SK-MEL-5 (cell line): Measurements from ENCODE around the gene TBC1D9B. TPM values are rescaled to one million over a fixed set of nuclear protein-coding genes. Genes with fewer than 3 reads are reported as not detected.

Experiments used
- DNase-seq: peaks from one replicate; pipeline ENCODE4 v3.0.0-alpha.2; 2016; ENCODE audit warnings: low read depth, low spot score
- in situ Hi-C: cut with HindIII; loops from 2 replicates; pipeline ENCODE4 v1.10.0; 2016; ENCODE audit warnings: low sequenced_read_pairs, high pct_unique_total_duplicates, low pct_unique_long_range_greater_than_20kb
- total RNA-seq: library from RNA; depleted of rRNA; stranded (reverse); fragments of >200 nt; shearing (Covaris generic); gene quantifications from 2 replicates; pipeline ENCODE4 v1.2.3, GENCODE V29; 2014

The TBC1D9B gene
- total RNA-seq, 1 experiment from 2014 or later = 24.4 TPM

DNA sequence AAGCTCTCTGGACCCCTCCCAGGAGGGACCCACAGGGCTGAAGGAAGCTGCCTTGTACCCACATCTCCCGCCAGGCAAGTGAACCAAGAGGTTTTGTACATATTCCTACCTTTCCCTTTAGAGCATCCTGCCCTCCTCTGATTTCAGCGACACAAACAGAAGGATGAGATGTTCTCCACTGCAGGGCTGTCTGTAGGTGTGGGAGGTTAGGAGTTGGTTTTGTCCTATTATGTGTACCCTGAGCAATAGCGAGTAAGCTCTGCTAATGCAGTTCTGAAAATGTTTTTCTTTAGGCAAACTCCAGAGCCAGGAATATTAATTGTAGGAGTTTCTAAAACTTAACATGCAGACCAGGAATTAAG, 74.0 kb downstream of the TBC1D9B start:
- in situ Hi-C loops = no loop called here
- DNase-seq = no peak

DNA sequence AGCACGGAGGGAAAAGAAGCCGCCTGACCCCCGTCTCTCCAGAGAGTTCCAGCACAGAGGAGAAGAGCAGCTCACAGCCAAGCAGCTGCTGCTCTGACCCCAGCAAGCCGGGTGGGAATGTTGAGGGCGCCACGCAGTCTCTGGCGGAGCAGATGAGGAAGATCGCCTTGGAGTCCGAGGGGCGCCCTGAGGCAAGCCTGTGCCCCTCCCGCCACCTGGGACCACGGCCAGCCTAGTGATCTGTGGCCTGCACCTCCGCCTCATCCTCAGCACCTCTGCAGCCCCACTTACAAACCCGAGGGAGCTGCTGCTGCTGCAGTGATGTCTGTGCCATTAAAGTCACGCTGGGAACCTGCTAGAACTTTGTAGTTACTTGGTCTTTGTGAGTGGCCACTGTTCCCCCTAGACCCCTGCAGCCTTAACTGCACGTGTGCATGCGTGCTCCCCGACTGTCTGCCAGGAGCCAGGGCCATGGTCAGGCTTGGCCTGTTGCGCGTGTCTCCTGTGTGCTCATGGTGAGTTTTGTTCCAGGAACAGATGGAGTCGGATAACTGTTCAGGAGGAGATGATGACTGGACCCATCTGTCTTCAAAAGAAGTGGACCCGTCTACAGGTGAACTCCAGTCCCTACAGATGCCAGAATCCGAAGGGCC, 74.5 kb downstream of the TBC1D9B start:
- no peak for DNase-seq
- in situ Hi-C loops = no loop called here

DNA sequence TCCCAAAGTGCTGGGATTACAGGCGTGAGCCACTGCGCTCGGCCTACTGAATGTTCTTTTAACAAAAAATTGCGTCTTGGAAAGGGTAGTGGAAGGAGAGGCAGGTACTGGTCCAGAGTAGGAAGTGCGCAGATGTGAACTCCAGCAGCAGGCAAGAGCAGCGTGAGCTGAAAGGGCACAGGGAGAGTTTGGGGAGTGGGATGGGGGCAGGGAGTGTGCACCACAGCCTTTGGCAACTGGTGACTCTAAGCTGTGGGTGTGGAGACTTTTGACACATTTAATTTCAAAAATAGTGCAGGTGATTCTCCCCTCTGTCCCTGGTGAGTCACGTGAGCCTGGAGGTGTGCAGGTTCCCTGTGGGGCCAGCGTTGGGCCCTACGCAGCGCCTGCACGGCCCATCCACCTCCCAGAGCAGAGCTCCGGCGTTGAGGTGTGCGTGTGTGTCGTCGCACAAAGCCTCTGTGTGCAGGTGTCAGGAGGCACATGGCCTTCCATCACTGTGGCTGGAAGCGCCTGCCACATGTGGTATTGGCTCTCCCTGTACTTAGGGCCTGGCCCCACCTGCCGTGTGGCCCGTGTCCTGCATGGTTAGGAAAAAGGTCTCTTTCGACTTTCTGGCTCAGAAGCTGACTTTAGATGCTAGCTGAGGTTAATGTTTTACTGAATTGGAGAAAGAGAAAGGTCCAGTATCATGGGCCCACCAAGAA, 75.5 kb downstream of the TBC1D9B start:
- no peak for DNase-seq
- in situ Hi-C loops = no loop called here

DNA sequence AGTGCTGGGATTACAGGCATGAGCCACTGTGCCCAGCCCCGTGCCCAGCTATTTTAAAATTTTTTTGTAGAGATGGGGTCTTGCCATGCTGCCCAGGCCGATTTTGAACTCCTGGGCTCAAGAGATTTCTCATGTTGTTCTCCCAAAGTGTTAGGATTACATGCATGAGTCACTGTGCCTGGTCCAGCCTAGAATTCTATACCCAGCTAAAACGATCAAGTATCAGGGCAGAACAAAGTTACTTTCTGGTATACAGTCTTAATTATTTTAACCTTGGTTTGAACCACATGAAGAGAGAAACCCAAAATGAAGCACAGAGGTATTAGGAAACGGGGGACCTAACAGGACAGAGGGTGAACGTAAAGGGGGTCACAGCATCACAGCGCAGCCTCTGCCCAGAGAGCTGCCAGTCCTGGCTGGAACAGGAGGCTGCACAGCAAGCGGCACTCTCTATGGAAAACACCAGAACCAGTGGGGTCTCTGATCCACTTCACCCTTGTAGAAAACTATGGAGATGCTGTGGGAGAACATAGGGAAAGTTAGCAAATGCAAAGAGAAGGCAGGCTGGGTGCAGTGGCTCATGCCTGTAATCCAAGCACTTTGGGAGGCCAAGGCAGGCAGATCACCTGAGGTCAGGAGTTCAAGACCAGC, 76.8 kb downstream of the TBC1D9B start:
- in situ Hi-C loops = no loop called here
- no peak for DNase-seq

DNA sequence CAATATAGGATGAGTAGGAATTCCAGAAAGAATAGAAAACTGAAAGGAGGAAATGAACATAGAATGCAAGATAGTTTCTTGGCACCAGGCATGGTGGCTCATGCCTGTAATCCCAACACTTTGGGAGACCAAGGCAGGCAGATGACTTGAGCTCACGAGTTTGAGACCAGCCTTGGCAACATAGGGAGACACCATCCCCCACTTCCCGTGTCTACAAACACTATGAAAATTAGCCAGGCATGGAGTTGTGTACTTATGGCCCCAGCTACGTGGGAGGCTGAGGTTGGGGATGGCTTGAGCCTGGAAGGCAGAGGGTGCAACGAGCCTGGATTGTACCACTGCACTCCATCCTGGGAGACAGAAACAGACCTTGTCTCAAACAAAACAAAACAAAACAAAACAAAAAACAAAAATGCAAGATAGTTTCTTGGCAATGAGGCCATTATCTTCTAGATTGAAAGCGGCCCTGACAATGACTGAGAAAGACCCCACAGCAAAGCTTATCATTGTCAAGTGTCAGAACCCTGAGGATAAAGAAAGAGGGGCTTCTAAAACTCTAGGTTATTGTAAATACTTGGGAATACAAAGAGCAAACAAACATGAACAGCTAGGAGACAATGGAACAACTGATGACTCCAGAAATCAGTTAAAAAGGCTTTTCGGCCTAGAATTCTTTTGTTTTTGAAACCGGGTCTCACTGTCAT, 77.8 kb downstream of the TBC1D9B start:
- in situ Hi-C loops = no loop called here
- no peak for DNase-seq

DNA sequence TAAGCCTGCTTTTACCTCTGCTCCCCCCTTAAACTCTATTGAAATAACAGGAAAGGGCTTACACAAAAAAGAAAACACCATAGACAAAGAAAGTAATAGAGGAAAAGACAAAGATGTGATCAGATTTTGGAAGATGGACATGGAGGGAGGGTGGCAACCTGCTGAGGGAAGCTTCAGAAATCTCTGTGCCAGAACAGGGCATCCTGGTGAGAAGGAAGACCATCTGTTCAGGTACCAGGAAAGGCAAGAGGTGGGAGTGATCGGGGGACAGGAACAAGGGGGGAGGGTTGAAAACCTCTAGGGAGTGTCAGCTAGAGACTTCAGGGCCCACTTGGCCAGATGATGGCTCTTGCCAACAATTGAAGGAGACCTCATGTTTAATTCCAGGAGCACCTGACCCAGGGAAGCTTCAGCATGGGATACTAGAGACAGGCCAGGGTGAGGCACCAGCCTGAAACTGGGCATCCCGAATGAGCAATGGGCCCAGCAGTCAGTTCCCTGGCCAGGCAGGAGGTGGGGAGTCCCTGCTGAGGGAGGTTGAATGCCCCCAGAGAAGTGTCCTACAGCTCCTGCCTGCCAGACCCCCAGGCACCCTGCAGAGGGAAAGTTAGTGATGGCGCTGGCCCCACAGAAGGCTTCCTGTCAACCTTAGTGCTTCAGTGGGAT, 78.8 kb downstream of the TBC1D9B start:
- in situ Hi-C loops = no loop called here

DNA sequence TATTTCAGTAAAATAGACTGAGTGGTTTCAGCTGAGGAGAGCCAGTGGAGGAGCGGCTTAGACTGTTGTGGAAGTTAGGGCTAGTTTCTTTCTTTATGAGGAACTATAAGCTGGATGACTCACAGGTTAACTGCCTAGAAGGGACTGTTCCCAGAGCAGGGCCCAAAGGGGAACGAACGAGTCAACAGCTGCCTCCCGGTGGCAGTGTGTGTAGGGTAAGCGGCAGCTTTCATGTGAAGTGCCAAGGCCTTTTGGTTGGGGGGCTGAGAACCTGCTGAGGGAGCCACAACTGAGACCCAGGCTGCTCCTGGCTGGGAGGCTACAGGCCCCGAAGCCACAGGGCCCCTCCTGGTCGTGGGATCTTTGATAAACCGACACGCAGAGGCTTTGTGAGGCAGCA, 80.0 kb downstream of the TBC1D9B start:
- DNase-seq = no peak
- in situ Hi-C loops = no loop called here

More for the DNA sequence above, 78.8 kb downstream of the TBC1D9B start:
- DNase-seq = no peak

DNA sequence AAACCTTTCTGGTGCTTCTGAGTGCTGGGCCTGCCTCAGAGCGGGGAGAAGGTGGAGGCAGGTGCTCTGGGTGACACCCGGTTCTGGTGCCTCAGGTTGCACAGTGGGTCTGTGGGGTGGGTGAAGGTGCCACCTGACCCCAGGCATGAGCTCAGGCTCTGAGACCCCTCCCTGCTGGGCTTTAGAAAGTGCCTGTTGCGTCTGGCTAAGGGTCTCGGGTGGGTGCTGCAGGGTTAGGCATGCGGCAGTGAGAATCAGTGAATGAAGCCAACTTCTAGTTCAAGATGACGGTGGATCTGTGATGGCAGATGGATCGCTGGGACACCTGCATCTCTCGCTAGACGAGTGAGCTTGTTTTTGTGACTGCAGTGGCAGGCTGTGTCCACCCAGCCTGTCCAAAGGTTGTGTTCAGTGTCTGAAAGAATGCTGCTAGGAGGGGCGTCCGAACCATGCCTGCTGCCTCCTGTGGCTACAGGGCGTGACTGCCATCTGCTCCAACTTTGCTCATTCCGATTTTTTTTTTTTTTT, 82.0 kb downstream of the TBC1D9B start:
- no peak for DNase-seq
- in situ Hi-C loops = no loop called here

DNA sequence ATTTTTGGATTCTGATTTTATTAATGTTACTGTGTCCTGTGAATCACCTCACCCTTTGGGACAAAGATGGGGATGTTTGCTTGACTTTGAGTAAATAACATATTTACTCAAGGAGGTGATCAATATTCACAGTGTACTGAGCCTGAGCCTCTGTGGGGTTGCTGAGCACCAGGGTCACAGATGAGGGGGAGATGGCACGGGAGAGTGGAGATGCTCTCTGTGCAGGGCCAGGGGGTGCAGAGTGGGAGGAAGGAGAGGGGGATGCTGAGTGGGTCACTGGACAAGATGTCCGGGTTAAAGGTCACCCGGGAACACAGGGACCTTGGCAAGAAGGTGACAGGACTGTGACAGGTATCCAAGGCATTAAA, 83.0 kb downstream of the TBC1D9B start:
- no peak for DNase-seq
- in situ Hi-C loops = no loop called here

DNA sequence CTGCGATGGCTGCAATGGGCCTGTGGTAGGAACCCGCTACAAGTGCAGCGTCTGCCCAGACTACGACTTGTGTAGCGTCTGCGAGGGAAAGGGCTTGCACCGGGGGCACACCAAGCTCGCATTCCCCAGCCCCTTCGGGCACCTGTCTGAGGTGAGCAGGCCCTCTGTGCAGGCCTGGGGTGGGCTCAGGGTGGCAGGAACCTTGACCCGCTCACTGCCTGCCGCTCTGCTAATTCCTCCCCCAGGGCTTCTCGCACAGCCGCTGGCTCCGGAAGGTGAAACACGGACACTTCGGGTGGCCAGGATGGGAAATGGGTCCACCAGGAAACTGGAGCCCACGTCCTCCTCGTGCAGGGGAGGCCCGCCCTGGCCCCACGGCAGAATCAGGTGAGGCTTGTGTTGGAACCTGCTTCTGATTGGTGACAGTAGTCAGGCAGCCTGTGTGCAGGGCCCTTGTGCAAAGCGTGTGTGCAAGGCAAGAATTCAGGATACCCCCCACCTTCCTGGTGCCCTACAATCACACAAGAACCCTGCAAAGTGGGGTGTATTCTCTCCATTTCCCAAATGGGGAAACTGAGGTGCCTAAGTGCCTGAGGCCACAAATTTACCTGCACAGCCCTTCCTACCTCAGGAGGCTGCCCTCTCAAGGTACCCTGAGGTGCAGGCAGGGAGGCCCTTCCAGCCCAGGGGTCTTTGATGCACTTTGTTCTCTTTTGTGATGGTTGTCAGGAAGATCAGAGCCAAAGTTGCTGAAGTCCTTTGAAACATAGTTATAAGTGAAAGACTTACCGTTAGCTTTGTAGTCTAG, 83.6 kb downstream of the TBC1D9B start:
- in situ Hi-C loops = no loop called here

DNA sequence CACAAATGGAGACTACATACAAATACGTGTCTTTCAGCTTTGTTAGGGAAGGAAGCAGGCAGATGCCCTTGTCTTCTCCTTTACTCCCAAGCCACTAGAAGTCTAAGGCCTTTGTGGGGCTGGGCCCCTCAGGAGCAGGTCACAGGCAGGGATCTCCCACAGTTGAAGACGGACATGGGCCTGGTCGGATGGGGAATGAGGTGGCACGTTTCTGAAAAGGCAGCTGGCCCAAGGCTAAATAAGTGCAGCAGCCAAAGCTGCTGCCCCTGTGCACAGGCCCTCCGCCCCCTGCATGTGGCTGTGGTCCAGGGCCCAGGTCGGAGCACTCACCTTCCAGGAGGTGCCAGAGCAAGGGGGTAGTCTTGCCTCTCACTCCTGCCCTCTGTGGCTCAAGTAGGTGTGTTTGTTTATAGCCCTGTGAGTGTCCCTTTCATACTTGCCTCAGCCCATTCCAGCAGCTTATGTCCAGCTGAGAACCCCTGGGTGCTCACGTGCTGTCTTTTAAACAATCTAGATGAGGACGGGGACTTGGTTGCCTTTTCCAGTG, 85.2 kb downstream of the TBC1D9B start:
- in situ Hi-C loops = no loop called here
- DNase-seq = no peak

More for the DNA sequence above, 83.6 kb downstream of the TBC1D9B start:
- DNase-seq = no peak

DNA sequence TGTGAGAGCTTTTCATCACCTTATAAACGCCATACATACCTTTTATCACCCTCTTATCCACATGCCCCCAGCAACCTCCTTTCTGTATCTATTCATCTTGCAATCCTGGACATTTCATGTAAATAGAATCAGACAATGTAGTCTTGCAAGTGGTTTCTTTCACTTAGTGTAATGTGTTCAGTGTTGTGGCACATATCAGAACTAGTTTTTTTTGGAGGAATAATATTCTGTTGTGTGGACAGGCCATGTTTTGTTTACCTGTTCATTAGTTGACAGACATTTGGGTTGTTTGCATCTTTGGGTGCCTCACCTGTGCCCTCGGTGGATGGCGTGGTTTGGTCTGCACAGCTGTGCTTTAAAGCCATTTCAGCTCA, 85.7 kb downstream of the TBC1D9B start:
- in situ Hi-C loops = no loop called here
- no peak for DNase-seq

DNA sequence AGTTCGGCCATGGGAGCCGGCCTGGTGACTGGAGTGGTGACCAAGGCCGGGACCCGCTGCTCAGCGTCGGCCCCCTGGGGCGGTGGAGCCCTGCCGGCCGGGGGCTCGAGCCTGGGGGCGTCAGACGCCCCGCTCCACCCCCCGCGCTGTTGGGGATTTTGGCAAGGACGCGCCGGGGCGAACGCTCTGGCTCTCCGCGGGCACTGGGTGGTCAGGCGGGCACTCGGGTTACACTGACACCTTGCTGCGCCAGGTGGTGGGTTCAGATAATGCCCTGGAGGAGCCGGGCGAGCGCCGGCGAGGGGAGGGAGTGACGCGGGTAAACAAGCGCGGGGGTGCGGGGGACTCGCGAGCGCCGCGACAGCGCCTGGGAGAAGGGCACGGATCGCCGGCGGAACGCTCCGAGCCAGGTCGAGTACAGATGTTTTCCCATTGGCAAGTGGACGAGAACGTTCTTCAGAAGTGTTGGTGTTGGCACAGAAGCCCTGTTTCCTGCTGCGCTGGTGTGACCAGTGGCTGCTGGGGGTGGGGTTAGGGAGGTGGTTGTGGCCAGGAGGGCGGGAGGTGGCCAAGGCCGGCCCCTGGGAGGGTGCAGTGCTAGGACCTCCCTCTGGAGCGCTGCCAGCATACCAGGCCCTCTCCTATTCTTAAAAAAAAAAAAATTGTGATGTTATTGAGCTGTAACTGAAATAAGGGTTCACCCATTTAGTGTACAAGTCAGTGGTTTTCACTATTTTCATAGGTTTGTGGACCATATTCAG, 86.2 kb downstream of the TBC1D9B start:
- in situ Hi-C loops = no loop called here
- peak; percentile 89 for DNase-seq

DNA sequence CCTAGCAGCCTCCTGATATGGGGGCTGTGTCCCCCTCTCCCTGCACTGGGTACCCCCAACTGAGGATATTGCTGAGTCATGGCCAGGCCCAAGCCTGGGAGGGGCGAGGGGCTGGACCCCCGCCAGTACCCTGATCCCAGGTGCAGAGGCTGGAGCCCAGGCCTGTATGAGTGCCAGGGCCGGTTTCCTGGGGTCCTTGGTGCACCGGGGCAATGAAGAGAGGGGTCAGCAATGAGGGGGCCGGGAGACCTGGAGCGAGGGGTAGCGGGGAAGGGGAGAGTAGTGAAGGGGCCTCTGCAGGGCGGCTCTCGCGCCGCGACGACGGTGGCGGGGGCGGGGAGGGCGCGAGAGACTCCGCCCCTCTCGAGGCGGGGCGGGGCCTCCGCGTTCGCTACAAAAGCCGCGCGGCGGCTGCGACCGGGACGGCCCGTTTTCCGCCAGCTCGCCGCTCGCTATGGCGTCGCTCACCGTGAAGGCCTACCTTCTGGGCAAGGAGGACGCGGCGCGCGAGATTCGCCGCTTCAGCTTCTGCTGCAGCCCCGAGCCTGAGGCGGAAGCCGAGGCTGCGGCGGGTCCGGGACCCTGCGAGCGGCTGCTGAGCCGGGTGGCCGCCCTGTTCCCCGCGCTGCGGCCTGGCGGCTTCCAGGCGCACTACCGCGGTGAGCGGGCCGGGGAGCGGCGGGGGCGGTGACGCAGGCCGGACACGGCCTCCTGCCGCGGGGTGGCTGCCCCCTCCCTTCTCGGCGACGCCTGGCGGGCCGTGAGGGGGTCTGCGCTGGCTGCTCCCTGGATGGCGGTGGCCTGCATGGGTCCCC, 87.0 kb downstream of the TBC1D9B start, which contains the start of gene SQSTM1:
TSS of gene SQSTM1 (plus strand) at position 423 of the 815 bp plus-strand sequence. CDS start at position 455, 32 bp downstream.
- peak; percentile 71 for DNase-seq
- in situ Hi-C loops = no loop called here

DNA sequence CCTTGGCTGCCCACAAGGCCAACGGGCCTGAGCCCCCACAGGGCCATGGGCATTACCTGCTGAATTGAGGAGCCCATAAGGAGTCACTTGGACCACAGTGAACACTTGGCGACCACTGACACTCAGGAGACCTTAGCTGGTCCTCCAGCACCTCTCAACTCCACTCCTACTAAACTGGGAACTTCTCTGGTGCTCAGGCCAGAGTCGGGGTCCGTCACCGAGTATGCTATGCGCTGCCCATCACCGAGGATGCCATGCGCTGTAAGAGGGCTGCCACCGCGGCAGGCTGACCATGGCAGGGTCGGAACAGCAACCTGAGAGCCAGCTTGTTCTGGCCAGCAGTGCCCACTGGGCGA, 87.6 kb downstream of the TBC1D9B start:
- in situ Hi-C loops = no loop called here
- DNase-seq = no peak
